HepG2 (cell line): ENCODE data around the gene OLR1. TPM values are rescaled to one million over a fixed set of nuclear protein-coding genes. Genes with fewer than 3 reads are reported as not detected.

Source experiments
- DMAP1 ChIP-seq: IDR thresholded peaks from 2 replicates; pipeline ENCODE4 v1.6.1; 2016
- GATAD1 ChIP-seq: IDR thresholded peaks from 2 replicates; pipeline ENCODE4 v1.6.1; 2016; ENCODE audit warnings: missing genetic modification reagents, missing compliant biosample characterization
- MED1 ChIP-seq: sonication (generic); formaldehyde crosslinking; IDR thresholded peaks from 2 replicates; pipeline ENCODE4 v1.4.0; 2020; ENCODE audit warnings: missing genetic modification reagents
- MIER3 ChIP-seq: IDR thresholded peaks from 2 replicates; pipeline ENCODE4 v1.6.1; 2016; ENCODE audit warnings: missing compliant biosample characterization, borderline replicate concordance
- MYNN ChIP-seq: sonication (generic); formaldehyde crosslinking; IDR thresholded peaks from 2 replicates; pipeline ENCODE4 v1.4.0; 2020; ENCODE audit warnings: mild to moderate bottlenecking, low read depth, missing genetic modification reagents
- NFE2 ChIP-seq: sonication (generic); formaldehyde crosslinking; IDR thresholded peaks from 2 replicates; pipeline ENCODE4 v1.4.0; 2020; ENCODE audit warnings: missing genetic modification reagents
- NONO ChIP-seq, 2 experiments: fragments of 450-650 bp in 1 of 2; sonication (generic) in 1 of 2; formaldehyde crosslinking in 1 of 2; IDR thresholded peaks in 1 of 2; conservative IDR thresholded peaks in 1 of 2; 2 replicates each; pipeline versions ENCODE4 v1.6.1 to v1.8.0; 2017 to 2022; ENCODE audit warnings: mild to moderate bottlenecking in 1 of 2, missing genetic modification reagents in 1 of 2, moderate library complexity in 1 of 2
- NPAS2 ChIP-seq: sonication (generic); formaldehyde crosslinking; IDR thresholded peaks from 2 replicates; pipeline ENCODE4 v1.8.0; 2022; ENCODE audit warnings: mild to moderate bottlenecking, missing genetic modification reagents, borderline replicate concordance
- REXO4 ChIP-seq: sonication (generic); formaldehyde crosslinking; IDR thresholded peaks from 2 replicates; pipeline ENCODE4 v1.8.0; 2022; ENCODE audit warnings: missing genetic modification reagents, mild to moderate bottlenecking, borderline replicate concordance
- SAP130 ChIP-seq: IDR thresholded peaks from 2 replicates; pipeline ENCODE4 v1.6.1; 2016; ENCODE audit warnings: low read depth
- SMAD9 ChIP-seq: sonication (generic); formaldehyde crosslinking; IDR thresholded peaks from 2 replicates; pipeline ENCODE4 v1.5.1; 2020; ENCODE audit warnings: mild to moderate bottlenecking, missing genetic modification reagents
- SOX6 ChIP-seq, 2 experiments: fragments of 450-650 bp in 1 of 2; sonication (generic) in 1 of 2; formaldehyde crosslinking in 1 of 2; IDR thresholded peaks; 2 replicates each; pipeline versions ENCODE4 v1.4.0 to v1.6.1; 2017 to 2020; ENCODE audit warnings: antibody characterized with exemption in 1 of 2, mild to moderate bottlenecking in 1 of 2, missing genetic modification reagents in 1 of 2
- TCF7L2 ChIP-seq: IDR thresholded peaks from 2 replicates; pipeline ENCODE4 v1.6.1; 2011; ENCODE audit warnings: mild to moderate bottlenecking, low read depth, low read length, moderate library complexity
- TEAD2 ChIP-seq: sonication (generic); formaldehyde crosslinking; IDR thresholded peaks from 2 replicates; pipeline ENCODE4 v1.9.0; 2021; ENCODE audit warnings: missing genetic modification reagents
- U2AF1 ChIP-seq: fragments of 200-400 bp; formaldehyde crosslinking; optimal IDR thresholded peaks from 2 replicates; pipeline ENCODE3; 2017; ENCODE audit warnings: mild to moderate bottlenecking, low read depth, low read length
- ZFP1 ChIP-seq: IDR thresholded peaks from 2 replicates; pipeline ENCODE4 v1.6.1; 2016
- ZFP62 ChIP-seq: sonication (generic); formaldehyde crosslinking; IDR thresholded peaks from 2 replicates; pipeline ENCODE4 v1.4.0; 2020; ENCODE audit warnings: missing genetic modification reagents
- ZNF121 ChIP-seq: sonication (generic); formaldehyde crosslinking; IDR thresholded peaks from 2 replicates; pipeline ENCODE4 v1.5.0; 2020; ENCODE audit warnings: mild to moderate bottlenecking, missing genetic modification reagents
- ZNF546 ChIP-seq: sonication (generic); formaldehyde crosslinking; conservative IDR thresholded peaks from 2 replicates; pipeline ENCODE4 v1.8.1; 2023; ENCODE audit warnings: mild to moderate bottlenecking, missing genetic modification reagents
- ZNF766 ChIP-seq: sonication (generic); formaldehyde crosslinking; IDR thresholded peaks from 2 replicates; pipeline ENCODE4 v1.5.0; 2020; ENCODE audit warnings: missing genetic modification reagents, borderline replicate concordance
- ZNF768 ChIP-seq: sonication (generic); formaldehyde crosslinking; IDR thresholded peaks from 2 replicates; pipeline ENCODE4 v1.4.0; 2020; ENCODE audit warnings: missing genetic modification reagents
- ZNF776 ChIP-seq: sonication (generic); formaldehyde crosslinking; IDR thresholded peaks from 2 replicates; pipeline ENCODE4 v1.4.0; 2020; ENCODE audit warnings: mild to moderate bottlenecking, missing genetic modification reagents
- ZNF878 ChIP-seq: sonication (generic); formaldehyde crosslinking; IDR thresholded peaks from 2 replicates; pipeline ENCODE4 v1.8.1; 2023; ENCODE audit warnings: mild to moderate bottlenecking, missing genetic modification reagents, moderate library complexity
- ZSCAN21 ChIP-seq: sonication (generic); formaldehyde crosslinking; IDR thresholded peaks from 2 replicates; pipeline ENCODE4 v1.8.0; 2022; ENCODE audit warnings: mild to moderate bottlenecking, missing genetic modification reagents, moderate library complexity, borderline replicate concordance
- polyA plus RNA-seq, 8 experiments: library from polyadenylated mRNA; depleted of rRNA in 3 of 8; stranded (reverse) in 7 of 8; unstranded in 1 of 8; fragments of >200 nt; fragmentation: Illumina TruSeq in 4 of 8; extraction: Trizol in 4 of 8; gene quantifications; 2 replicates each; pipeline versions ENCODE4 v1.2.1 to v1.2.3, GENCODE V29; 2011 to 2016; ENCODE audit warnings: low read depth in 4 of 8, missing spikeins in 1 of 8, mixed read lengths in 1 of 8; ENCODE audit not compliant: insufficient read depth in 1 of 8
- total RNA-seq, 5 experiments: library from RNA; depleted of rRNA; stranded (reverse); fragments of >200 nt; fragmentation: Illumina TruSeq; extraction: Trizol; gene quantifications; 2 replicates each; pipeline ENCODE4 v1.2.3, GENCODE V29; 2016; ENCODE audit warnings: low read depth in 1 of 5
- TF ChIP-seq, protein P1 (sequence below): sonication (generic); formaldehyde crosslinking; IDR thresholded peaks from 2 replicates; pipeline ENCODE4 v1.4.0; 2020; ENCODE audit warnings: mild to moderate bottlenecking, missing genetic modification reagents
- TF ChIP-seq, protein P2 (sequence below): sonication (generic); formaldehyde crosslinking; IDR thresholded peaks from 2 replicates; pipeline ENCODE4 v1.4.0; 2020; ENCODE audit warnings: missing genetic modification reagents, borderline replicate concordance
- TF ChIP-seq, protein P3 (sequence below): sonication (generic); formaldehyde crosslinking; IDR thresholded peaks from 2 replicates; pipeline ENCODE4 v1.5.0; 2020; ENCODE audit warnings: mild to moderate bottlenecking, missing genetic modification reagents

Gene OLR1
- total and polyA plus RNA-seq, 2 of the 13 experiments (the other 11 are each of a cell fraction or from before 2014, with no cell fraction given): not detected

DNA sequence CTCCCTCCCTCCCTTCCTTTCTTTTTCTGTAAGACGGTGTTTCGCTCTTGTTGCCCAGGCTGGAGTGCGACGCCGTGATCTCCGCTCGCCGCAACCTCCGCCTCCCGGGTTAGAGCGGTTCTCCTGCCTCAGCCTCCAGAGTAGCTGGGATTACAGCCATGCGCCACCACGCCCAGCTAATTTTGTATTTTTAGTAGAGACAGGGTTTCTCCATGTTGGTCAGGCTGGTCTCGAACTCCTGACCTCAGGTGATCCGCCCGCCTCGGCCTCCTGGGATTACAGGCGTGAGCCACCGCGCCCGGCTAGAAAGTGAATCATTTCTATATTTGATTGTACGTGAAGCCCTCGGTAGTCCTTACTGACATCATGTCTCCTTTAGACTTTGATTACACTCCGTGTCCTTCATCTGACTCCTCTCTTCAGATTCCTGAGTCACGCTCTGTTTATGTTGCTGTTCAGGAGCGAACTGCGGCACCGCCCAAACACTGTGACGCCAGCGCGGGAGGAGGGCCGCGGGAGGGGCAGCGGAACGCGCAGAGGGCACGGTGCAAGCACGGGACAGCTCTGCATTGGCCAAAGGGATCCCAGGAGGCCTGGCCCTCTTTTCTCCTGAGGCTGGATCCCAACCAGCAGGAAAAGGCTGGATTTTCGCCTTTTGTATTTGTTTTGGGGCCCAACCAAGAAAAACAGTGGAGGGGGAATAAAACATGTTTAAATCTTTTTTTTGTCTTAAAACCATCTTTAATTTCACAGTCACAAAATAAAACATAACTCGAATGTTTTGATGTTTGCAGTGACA lies 40.2 kb upstream of the OLR1 start (continued):
- TF ChIP-seq ZFP62 (CRISPR knock-in tag) (no peak), TEAD2 (CRISPR knock-in tag) (no peak), MIER3 (CRISPR knock-in tag) (no peak), ZNF546 (no peak), NPAS2 (CRISPR knock-in tag) (no peak), ZNF121 (CRISPR knock-in tag) (peak; percentile 98), SMAD9 (CRISPR knock-in tag) (no peak), U2AF1 (no peak), DMAP1 (CRISPR knock-in tag) (peak; percentile 53), ZFP1 (CRISPR knock-in tag) (no peak), ZNF776 (CRISPR knock-in tag) (no peak), ZNF768 (no peak), GATAD1 (peak; percentile 59), SAP130 (CRISPR knock-in tag) (peak; percentile 90), MED1 (peak; percentile 52), REXO4 (no peak), ZSCAN21 (CRISPR knock-in tag) (0 out of 2 replicates have a peak, but pooled peaks have one; percentile 5), NONO (IDR thresholded peaks at IDR 0.05) (no peak), NONO (CRISPR knock-in tag; conservative IDR thresholded peaks at IDR 0.05) (0 out of 2 replicates have a peak, but pooled peaks have one; percentile 45), TCF7L2 (no peak), NFE2 (CRISPR knock-in tag) (no peak), MYNN (CRISPR knock-in tag) (no peak), SOX6 (IDR thresholded peaks at IDR 0.05) (no peak), SOX6 (CRISPR knock-in tag; IDR thresholded peaks at IDR 0.05) (peak; percentile 74), ZNF766 (no peak), ZNF878 (CRISPR knock-in tag) (no peak)
- TF ChIP-seq, protein P1, sequence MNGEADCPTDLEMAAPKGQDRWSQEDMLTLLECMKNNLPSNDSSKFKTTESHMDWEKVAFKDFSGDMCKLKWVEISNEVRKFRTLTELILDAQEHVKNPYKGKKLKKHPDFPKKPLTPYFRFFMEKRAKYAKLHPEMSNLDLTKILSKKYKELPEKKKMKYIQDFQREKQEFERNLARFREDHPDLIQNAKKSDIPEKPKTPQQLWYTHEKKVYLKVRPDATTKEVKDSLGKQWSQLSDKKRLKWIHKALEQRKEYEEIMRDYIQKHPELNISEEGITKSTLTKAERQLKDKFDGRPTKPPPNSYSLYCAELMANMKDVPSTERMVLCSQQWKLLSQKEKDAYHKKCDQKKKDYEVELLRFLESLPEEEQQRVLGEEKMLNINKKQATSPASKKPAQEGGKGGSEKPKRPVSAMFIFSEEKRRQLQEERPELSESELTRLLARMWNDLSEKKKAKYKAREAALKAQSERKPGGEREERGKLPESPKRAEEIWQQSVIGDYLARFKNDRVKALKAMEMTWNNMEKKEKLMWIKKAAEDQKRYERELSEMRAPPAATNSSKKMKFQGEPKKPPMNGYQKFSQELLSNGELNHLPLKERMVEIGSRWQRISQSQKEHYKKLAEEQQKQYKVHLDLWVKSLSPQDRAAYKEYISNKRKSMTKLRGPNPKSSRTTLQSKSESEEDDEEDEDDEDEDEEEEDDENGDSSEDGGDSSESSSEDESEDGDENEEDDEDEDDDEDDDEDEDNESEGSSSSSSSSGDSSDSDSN (CRISPR knock-in tag): no peak
- TF ChIP-seq, protein P2, sequence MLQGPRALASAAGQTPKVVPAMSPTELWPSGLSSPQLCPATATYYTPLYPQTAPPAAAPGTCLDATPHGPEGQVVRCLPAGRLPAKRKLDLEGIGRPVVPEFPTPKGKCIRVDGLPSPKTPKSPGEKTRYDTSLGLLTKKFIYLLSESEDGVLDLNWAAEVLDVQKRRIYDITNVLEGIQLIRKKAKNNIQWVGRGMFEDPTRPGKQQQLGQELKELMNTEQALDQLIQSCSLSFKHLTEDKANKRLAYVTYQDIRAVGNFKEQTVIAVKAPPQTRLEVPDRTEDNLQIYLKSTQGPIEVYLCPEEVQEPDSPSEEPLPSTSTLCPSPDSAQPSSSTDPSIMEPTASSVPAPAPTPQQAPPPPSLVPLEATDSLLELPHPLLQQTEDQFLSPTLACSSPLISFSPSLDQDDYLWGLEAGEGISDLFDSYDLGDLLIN (CRISPR knock-in tag): no peak
- TF ChIP-seq, protein P3, sequence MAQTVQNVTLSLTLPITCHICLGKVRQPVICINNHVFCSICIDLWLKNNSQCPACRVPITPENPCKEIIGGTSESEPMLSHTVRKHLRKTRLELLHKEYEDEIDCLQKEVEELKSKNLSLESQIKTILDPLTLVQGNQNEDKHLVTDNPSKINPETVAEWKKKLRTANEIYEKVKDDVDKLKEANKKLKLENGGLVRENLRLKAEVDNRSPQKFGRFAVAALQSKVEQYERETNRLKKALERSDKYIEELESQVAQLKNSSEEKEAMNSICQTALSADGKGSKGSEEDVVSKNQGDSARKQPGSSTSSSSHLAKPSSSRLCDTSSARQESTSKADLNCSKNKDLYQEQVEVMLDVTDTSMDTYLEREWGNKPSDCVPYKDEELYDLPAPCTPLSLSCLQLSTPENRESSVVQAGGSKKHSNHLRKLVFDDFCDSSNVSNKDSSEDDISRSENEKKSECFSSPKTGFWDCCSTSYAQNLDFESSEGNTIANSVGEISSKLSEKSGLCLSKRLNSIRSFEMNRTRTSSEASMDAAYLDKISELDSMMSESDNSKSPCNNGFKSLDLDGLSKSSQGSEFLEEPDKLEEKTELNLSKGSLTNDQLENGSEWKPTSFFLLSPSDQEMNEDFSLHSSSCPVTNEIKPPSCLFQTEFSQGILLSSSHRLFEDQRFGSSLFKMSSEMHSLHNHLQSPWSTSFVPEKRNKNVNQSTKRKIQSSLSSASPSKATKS (CRISPR knock-in tag): no peak
